ENCODE data around the gene FAF2. TPM values are rescaled to one million over a fixed set of nuclear protein-coding genes. Genes with fewer than 3 reads are reported as not detected.

Gene FAF2
- total RNA-seq, 2 donors from 2014 or later = 41.1 to 41.3 TPM

- Mint-ChIP-seq H3K36me3 (ENCODE audit: low read depth) (peaks cover 97% of the 10 kb centered on the region), H3K27me3 (no peaks in the 10 kb centered on the region), H3K9me3 (no peaks in the 10 kb centered on the region), H3K4me3 (no peak overlapping the region), H3K4me1 (peaks cover 11% of the 10 kb centered on the region), H3K27ac (no peak overlapping the region)
- no peak for ATAC-seq (replicated peaks)
Measured at GRCh38 chr5:176491901-176492300, 43.7 kb downstream of the FAF2 start.

DNA sequence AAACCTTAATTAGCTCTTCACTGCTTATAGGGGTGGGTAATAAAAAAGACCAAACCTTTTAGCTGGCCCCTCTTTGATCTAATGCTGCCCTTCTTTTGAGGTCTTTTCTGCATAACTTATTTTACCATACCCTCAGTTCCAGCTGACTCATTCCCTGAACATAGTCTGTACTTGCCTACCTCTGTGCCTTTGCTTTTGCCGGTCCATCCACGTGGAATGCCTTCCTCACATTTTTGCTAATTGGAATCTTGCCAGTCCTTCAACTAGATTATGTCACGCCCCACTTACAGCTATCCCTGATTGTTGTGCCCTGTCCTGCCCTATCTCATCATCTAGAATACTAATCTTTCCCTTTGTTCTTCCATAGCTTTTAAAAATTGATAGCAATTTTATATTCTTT lies 44.2 kb downstream of the FAF2 start:
- Mint-ChIP-seq H3K4me3 (no peak overlapping the region), H3K9me3 (no peaks in the 10 kb centered on the region), H3K27me3 (no peaks in the 10 kb centered on the region), H3K36me3 (ENCODE audit: low read depth) (peaks cover 97% of the 10 kb centered on the region), H3K27ac (peak overlapping the region; percentile 1), H3K4me1 (peaks cover 11% of the 10 kb centered on the region)
- ATAC-seq (replicated peaks) = no peak

GRCh38 chr5:176497852-176498251 lies 49.7 kb downstream of the FAF2 start:
- Mint-ChIP-seq H3K27ac (no peak overlapping the region), H3K4me1 (no peaks in the 10 kb centered on the region)

GRCh38 chr5:176499273-176499672 lies 51.1 kb downstream of the FAF2 start:
- Mint-ChIP-seq H3K36me3 (ENCODE audit: low read depth) (peaks cover 97% of the 10 kb centered on the region), H3K27ac (no peak overlapping the region), H3K4me1 (no peaks in the 10 kb centered on the region), H3K27me3 (no peaks in the 10 kb centered on the region), H3K9me3 (no peaks in the 10 kb centered on the region), H3K4me3 (no peak overlapping the region)
- no peak for ATAC-seq (replicated peaks)

More at GRCh38 chr5:176497852-176498251, 49.7 kb downstream of the FAF2 start:
- H3K36me3 Mint-ChIP-seq (ENCODE audit: low read depth) = peaks cover 97% of the 10 kb centered on the region
- no peaks in the 10 kb centered on the region for H3K9me3 Mint-ChIP-seq
- no peak overlapping the region for H3K4me3 Mint-ChIP-seq
- ATAC-seq (replicated peaks) = no peak
- H3K27me3 Mint-ChIP-seq = no peaks in the 10 kb centered on the region

DNA sequence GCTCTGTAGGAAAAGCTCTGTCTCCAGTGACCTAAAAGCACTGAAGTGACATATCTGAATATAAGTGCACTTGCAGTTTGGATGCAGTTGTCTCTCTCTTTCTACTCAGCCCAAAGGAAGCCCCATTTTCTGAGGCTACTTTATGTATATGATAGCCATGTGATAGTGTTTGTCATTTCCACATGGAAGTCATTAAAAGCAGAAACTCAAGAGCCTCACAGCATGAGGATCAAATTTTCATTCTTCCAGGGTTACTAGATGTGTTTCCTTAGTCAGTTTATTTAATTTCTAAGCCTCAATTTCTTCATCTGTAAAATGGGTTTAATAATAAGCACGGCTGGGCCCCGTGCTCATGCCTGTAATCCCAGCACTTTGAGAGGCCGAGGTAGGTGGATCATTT lies 52.3 kb downstream of the FAF2 start:
- Mint-ChIP-seq H3K4me1 (no peaks in the 10 kb centered on the region), H3K27ac (no peak overlapping the region), H3K36me3 (ENCODE audit: low read depth) (peaks cover 97% of the 10 kb centered on the region), H3K27me3 (no peaks in the 10 kb centered on the region), H3K4me3 (no peak overlapping the region), H3K9me3 (no peaks in the 10 kb centered on the region)
- no peak for ATAC-seq (replicated peaks)

DNA sequence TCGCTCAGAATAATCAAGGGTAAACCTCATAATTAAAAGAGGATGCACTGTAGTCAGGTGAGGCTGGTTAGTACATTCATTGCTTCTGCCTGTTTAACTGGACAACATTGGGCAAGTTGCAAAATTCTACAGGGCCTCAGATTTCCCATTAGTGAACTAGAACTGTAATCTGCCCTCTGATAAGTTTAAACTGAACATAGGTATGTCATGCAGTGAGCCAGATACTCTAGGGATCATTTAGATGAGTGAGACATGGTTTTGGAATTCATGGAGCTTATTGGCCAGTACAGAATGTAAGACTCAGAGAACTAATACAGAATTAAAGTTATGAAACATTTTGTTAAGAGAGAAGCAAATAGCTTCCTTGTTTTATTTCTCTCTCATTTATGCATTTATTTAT lies 53.1 kb downstream of the FAF2 start:
- no peaks in the 10 kb centered on the region for H3K9me3 Mint-ChIP-seq
- no peak overlapping the region for H3K27ac Mint-ChIP-seq
- H3K27me3 Mint-ChIP-seq = no peaks in the 10 kb centered on the region
- no peaks in the 10 kb centered on the region for H3K4me1 Mint-ChIP-seq
- H3K4me3 Mint-ChIP-seq = no peak overlapping the region
- ATAC-seq (replicated peaks) = no peak
- H3K36me3 Mint-ChIP-seq (ENCODE audit: low read depth) = peaks cover 97% of the 10 kb centered on the region

DNA sequence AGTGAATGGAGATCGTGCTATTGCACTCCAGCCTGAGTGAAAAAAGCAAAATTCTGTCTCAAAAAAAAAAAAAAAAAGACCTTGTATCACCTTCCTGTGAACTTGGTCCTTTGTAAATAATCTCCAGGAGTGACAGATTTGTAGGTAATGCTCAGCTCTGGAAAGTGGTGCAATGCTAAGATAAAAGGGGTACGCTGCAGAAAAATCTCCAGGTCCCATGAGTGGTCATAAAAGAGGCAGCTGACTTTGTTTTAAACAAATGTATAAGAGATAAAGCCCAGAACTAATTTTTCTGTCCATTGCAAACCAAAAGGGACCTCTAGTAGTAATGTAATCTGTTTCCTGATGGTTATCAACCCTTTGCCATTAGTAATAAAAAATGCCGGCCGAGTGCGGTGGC lies 55.3 kb downstream of the FAF2 start:
- ATAC-seq (replicated peaks) = no peak
- Mint-ChIP-seq H3K27ac (no peak overlapping the region), H3K36me3 (ENCODE audit: low read depth) (peaks cover 97% of the 10 kb centered on the region), H3K9me3 (no peaks in the 10 kb centered on the region), H3K4me1 (no peaks in the 10 kb centered on the region), H3K4me3 (no peak overlapping the region), H3K27me3 (no peaks in the 10 kb centered on the region)

- Mint-ChIP-seq H3K27me3 (no peaks in the 10 kb centered on the region), H3K36me3 (ENCODE audit: low read depth) (peaks cover 65% of the 10 kb centered on the region), H3K4me3 (no peak overlapping the region), H3K27ac (peak overlapping the region; percentile 46), H3K9me3 (no peaks in the 10 kb centered on the region), H3K4me1 (no peaks in the 10 kb centered on the region)
- ATAC-seq (replicated peaks) = no peak
Measured at GRCh38 chr5:176507911-176508310, 59.7 kb downstream of the FAF2 start.

DNA sequence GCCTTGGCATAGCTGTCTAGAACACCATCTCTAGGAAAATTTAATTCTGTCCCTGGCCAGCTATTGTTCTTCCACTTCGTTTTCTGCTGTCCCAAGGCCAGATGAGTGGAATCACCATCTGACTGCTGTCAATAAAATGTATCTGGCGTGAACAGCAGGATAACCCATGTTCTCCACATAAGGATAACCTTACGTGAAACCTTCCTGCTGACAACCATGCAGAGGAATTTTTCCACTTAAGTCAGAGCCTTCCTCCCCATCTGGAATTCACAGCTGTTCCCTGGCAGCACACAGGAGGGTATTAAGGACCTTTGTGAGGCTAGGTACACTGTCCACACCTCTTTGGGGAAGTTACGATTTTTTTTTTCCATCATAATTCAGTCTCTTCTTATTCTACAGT lies 60.4 kb downstream of the FAF2 start:
- no peaks in the 10 kb centered on the region for H3K27me3 Mint-ChIP-seq
- ATAC-seq (replicated peaks) = no peak
- H3K4me3 Mint-ChIP-seq = no peak overlapping the region
- H3K4me1 Mint-ChIP-seq = no peaks in the 10 kb centered on the region
- H3K36me3 Mint-ChIP-seq (ENCODE audit: low read depth) = peaks cover 58% of the 10 kb centered on the region
- no peaks in the 10 kb centered on the region for H3K9me3 Mint-ChIP-seq
- no peak overlapping the region for H3K27ac Mint-ChIP-seq

- peak overlapping the region; percentile 45 for H3K27ac Mint-ChIP-seq
- H3K4me3 Mint-ChIP-seq = no peak overlapping the region
- peaks cover 7% of the 10 kb centered on the region for H3K36me3 Mint-ChIP-seq (ENCODE audit: low read depth)
- H3K4me1 Mint-ChIP-seq = peaks cover 11% of the 10 kb centered on the region
- no peak for ATAC-seq (replicated peaks)
- no peaks in the 10 kb centered on the region for H3K27me3 Mint-ChIP-seq
- H3K9me3 Mint-ChIP-seq = no peaks in the 10 kb centered on the region
Measured at GRCh38 chr5:176513788-176514187, 65.6 kb downstream of the FAF2 start.

- Mint-ChIP-seq H3K4me3 (no peak overlapping the region), H3K27ac (peak overlapping the region; percentile 45), H3K27me3 (no peaks in the 10 kb centered on the region), H3K9me3 (no peaks in the 10 kb centered on the region), H3K4me1 (peaks cover 11% of the 10 kb centered on the region), H3K36me3 (ENCODE audit: low read depth) (peaks cover under 1% of the 10 kb centered on the region)
- no peak for ATAC-seq (replicated peaks)
Measured at GRCh38 chr5:176514244-176514950, 66.2 kb downstream of the FAF2 start.

DNA sequence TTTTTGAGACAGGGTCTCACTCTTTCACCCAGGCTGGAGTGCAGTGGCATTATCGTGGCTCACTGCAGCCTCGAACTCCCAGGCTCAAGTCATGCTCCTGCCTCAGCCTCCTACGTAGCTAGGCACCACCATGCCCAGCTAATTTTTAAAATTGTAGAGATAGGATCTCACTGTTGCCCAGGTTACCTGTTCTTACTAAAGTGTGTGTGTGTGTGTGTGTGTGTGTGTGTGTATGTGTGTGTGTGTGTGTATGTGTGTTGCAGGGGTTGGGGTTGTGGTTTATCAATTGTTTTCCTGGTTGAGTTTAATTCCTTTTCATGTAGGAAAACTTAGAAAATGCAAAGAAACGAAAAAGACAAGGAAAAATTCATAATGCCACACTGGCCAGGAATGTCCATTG lies 67.2 kb downstream of the FAF2 start:
- ATAC-seq (replicated peaks) = no peak
- no peak overlapping the region for H3K27ac Mint-ChIP-seq
- no peak overlapping the region for H3K4me3 Mint-ChIP-seq
- H3K27me3 Mint-ChIP-seq = no peaks in the 10 kb centered on the region
- peaks cover 17% of the 10 kb centered on the region for H3K4me1 Mint-ChIP-seq
- H3K36me3 Mint-ChIP-seq (ENCODE audit: low read depth) = no peaks in the 10 kb centered on the region
- no peaks in the 10 kb centered on the region for H3K9me3 Mint-ChIP-seq

- H3K9me3 Mint-ChIP-seq = no peaks in the 10 kb centered on the region
- no peak overlapping the region for H3K4me3 Mint-ChIP-seq
- no peak for ATAC-seq (replicated peaks)
- H3K36me3 Mint-ChIP-seq (ENCODE audit: low read depth) = no peaks in the 10 kb centered on the region
- H3K27ac Mint-ChIP-seq = peak overlapping the region; percentile 24
- H3K4me1 Mint-ChIP-seq = peaks cover 17% of the 10 kb centered on the region
- H3K27me3 Mint-ChIP-seq = no peaks in the 10 kb centered on the region
Measured at GRCh38 chr5:176517053-176517661, 69.0 kb downstream of the FAF2 start.

GRCh38 chr5:176519810-176520720 lies 71.9 kb downstream of the FAF2 start:
- Mint-ChIP-seq H3K4me1 (peaks cover 11% of the 10 kb centered on the region), H3K27me3 (no peaks in the 10 kb centered on the region), H3K9me3 (no peaks in the 10 kb centered on the region), H3K27ac (peak overlapping the region; percentile 35), H3K36me3 (ENCODE audit: low read depth) (no peaks in the 10 kb centered on the region), H3K4me3 (no peak overlapping the region)
- no peak for ATAC-seq (replicated peaks)

- ATAC-seq (replicated peaks) = no peak
- Mint-ChIP-seq H3K9me3 (no peaks in the 10 kb centered on the region), H3K4me3 (no peak overlapping the region), H3K4me1 (peaks cover 11% of the 10 kb centered on the region), H3K36me3 (ENCODE audit: low read depth) (peaks cover 5% of the 10 kb centered on the region), H3K27me3 (no peaks in the 10 kb centered on the region), H3K27ac (no peak overlapping the region)
Measured at GRCh38 chr5:176521286-176521685, 73.1 kb downstream of the FAF2 start.

All from activated T-helper 17 cell treated with anti-CD3 and anti-CD28 coated beads, Interleukin-2, amount 50 U/mL, for 72 hours (primary cell).